Upper lobe of left lung (tissue), 6 donors: ENCODE measurements around the gene FUT6. TPM values are rescaled to one million over a fixed set of nuclear protein-coding genes. Genes with fewer than 3 reads are reported as not detected.

Source experiments
- ATAC-seq, 2 donors: fragments of 200-7000 bp; cut with Tn5 transposase; one replicate each; pipeline ENCODE4 v1.9.1; 2022; ENCODE audit warnings: mild to moderate bottlenecking in 2 of 2, moderate library complexity in 2 of 2; ENCODE audit not compliant: low FRiP score in 2 of 2
- DNase-seq, 2 donors: peaks; one replicate each; pipeline ENCODE4 v3.0.0-alpha.2; 2019 to 2020
- H3K27ac ChIP-seq, 4 donors: fragments of 200-600 bp; sonication (generic); one replicate each; pipeline ENCODE4 v1.5.1; 2016 to 2019
- H3K27me3 ChIP-seq, 4 donors: fragments of 200-600 bp; sonication (generic); one replicate each; pipeline ENCODE4 v1.5.1; 2017 to 2019
- H3K36me3 ChIP-seq, 4 donors: fragments of 200-600 bp; sonication (generic); one replicate each; pipeline ENCODE4 v1.5.1; 2016 to 2019
- H3K4me1 ChIP-seq, 4 donors: fragments of 200-600 bp; sonication (generic); one replicate each; pipeline ENCODE4 v1.5.1; 2018 to 2019
- H3K4me3 ChIP-seq, 4 donors: fragments of 200-600 bp; sonication (generic); one replicate each; pipeline ENCODE4 v1.5.1; 2017 to 2019; ENCODE audit warnings: mild to moderate bottlenecking in 2 of 4, moderate library complexity in 1 of 4
- H3K9me3 ChIP-seq, 4 donors: fragments of 200-600 bp; sonication (generic); one replicate each; pipeline ENCODE4 v1.5.1; 2018 to 2019
- CTCF ChIP-seq, 6 experiments: fragments of 450-650 bp in 4 of 6; fragments of 200-600 bp in 2 of 6; sonication (generic) in 2 of 6; IDR thresholded peaks; one replicate each; pipeline ENCODE4 v1.5.1; 2016 to 2019; ENCODE audit warnings: antibody characterized with exemption in 6 of 6
- EP300 ChIP-seq, 4 donors: sonication (generic); formaldehyde crosslinking; IDR thresholded peaks; one replicate each; pipeline ENCODE4 v1.5.1; 2017; ENCODE audit warnings: antibody characterized with exemption in 4 of 4, control low read depth in 2 of 4
- POLR2A ChIP-seq, 4 donors: fragments of 450-650 bp; IDR thresholded peaks; one replicate each; pipeline ENCODE4 v1.5.1; 2016 to 2017; ENCODE audit warnings: antibody characterized with exemption in 4 of 4, mild to moderate bottlenecking in 2 of 4
- POLR2AphosphoS5 ChIP-seq, 2 donors: sonication (generic); formaldehyde crosslinking; IDR thresholded peaks; one replicate each; pipeline ENCODE4 v1.5.1; 2017; ENCODE audit warnings: antibody characterized with exemption in 2 of 2
- WGBS, 2 donors: methylation state at CpG; one replicate each; pipeline ENCODE4 v1.1.5; 2017 to 2018; 5-methylcytosine and 5-hydroxymethylcytosine counted together
- total RNA-seq, 6 donors: library from RNA; depleted of rRNA in 4 of 6; stranded (reverse); fragments of >200 nt in 4 of 6; gene quantifications; one replicate each; pipeline versions ENCODE4 v1.1.0 to v1.2.1, GENCODE V29; 2016 to 2021
- donor health status: DM: no; HTN: no; CAD: no; lungs with moderate emphysema.
- donor health status: DM: no; HTN: yes; CAD: no; lungs with severe emphysema.

The FUT6 gene
- total RNA-seq, 6 donors from 2014 or later, result 0.30 to 3.6 (median 0.82) TPM

DNA sequence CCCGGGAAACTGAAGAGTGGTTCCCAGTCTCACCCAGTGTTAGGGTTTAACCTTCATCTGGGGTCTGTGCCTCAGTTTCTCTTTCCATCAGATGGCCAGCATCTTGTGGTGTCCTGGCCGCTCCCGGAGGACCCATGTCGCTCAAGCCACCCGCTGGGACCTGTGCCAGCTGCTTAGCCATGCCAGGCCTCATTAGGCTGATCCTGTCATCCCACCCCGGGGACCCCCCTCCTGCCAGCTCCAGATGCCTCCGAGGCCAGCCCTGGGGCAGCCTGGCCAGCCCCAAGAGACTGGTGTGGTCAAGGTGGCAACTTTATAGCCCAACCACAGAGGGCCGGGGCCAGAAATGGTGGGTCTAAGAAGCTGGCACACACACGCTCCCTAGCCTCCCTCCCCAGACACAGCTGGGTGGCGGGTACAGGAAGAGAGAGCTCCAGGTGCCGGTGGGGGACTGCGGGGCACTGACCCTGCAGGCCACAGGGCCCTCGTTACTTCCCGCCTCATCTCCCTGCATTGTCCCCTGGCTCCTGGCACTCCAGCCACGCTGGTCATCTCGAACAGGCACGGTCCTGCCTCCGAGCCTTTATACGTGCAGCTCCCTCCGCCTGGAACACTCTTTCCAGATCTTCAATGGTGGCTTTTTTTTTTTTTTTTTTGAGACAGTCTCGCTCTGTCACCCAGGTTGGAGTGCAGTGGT, 31.2 kb downstream of the FUT6 start:
- ATAC-seq (no peak), DNase-seq (no peak)
- Histone ChIP-seq H3K27ac (no peak overlapping the region), H3K27me3 (peaks cover 0 to 17% (median 8%) of the 10 kb centered on the region in 4 donors), H3K36me3 (no peaks in the 10 kb centered on the region), H3K9me3 (no peaks in the 10 kb centered on the region), H3K4me3 (no peak overlapping the region), H3K4me1 (peaks cover 13 to 25% (median 17%) of the 10 kb centered on the region in 4 donors)
- TF ChIP-seq EP300 (IDR thresholded peaks at IDR 0.05), result no peak
- no peak for TF ChIP-seq POLR2AphosphoS5 (IDR thresholded peaks at IDR 0.05)
- TF ChIP-seq CTCF (IDR thresholded peaks at IDR 0.05), result no peak
- WGBS, 2 donors, result 85 to 89% methylated on average over 17 to 20 of the region's 21 CpGs

GRCh38 chr19:5806905-5807304, 32.6 kb downstream of the FUT6 start:
- Histone ChIP-seq H3K9me3 (no peaks in the 10 kb centered on the region), H3K27ac (no peak overlapping the region), H3K36me3 (no peaks in the 10 kb centered on the region), H3K4me3 (no peak overlapping the region), H3K4me1 (peaks cover 17 to 34% (median 19%) of the 10 kb centered on the region in 4 donors), H3K27me3 (peaks cover 0 to 24% (median 10%) of the 10 kb centered on the region in 4 donors)
- TF ChIP-seq CTCF (IDR thresholded peaks at IDR 0.05) (no peak), EP300 (IDR thresholded peaks at IDR 0.05) (no peak), POLR2A (IDR thresholded peaks at IDR 0.05) (no peak), POLR2AphosphoS5 (IDR thresholded peaks at IDR 0.05) (no peak)
- no peak for DNase-seq
- 89 to 99% methylated on average over 5 of the region's 5 CpGs for WGBS, 2 donors
- no peak for ATAC-seq

- Histone ChIP-seq H3K27ac (peak overlapping the region in 1 of 4 donors; percentile 34), H3K36me3 (no peaks in the 10 kb centered on the region), H3K9me3 (no peaks in the 10 kb centered on the region), H3K4me1 (peaks cover 17 to 36% (median 19%) of the 10 kb centered on the region in 4 donors), H3K27me3 (peaks cover 0 to 29% (median 11%) of the 10 kb centered on the region in 4 donors), H3K4me3 (peak overlapping the region in 1 of 4 donors; percentile 47)
- no peak for DNase-seq
- TF ChIP-seq EP300 (IDR thresholded peaks at IDR 0.05), result no peak
- no peak for TF ChIP-seq POLR2AphosphoS5 (IDR thresholded peaks at IDR 0.05)
- peak in 1 of 6 experiments; percentile 17 for TF ChIP-seq CTCF (IDR thresholded peaks at IDR 0.05)
- no peak for ATAC-seq
- 37 to 46% methylated on average over 6 of the region's 6 CpGs for WGBS, 2 donors
Measured at GRCh38 chr19:5806133-5806489, 33.4 kb downstream of the FUT6 start.

DNA sequence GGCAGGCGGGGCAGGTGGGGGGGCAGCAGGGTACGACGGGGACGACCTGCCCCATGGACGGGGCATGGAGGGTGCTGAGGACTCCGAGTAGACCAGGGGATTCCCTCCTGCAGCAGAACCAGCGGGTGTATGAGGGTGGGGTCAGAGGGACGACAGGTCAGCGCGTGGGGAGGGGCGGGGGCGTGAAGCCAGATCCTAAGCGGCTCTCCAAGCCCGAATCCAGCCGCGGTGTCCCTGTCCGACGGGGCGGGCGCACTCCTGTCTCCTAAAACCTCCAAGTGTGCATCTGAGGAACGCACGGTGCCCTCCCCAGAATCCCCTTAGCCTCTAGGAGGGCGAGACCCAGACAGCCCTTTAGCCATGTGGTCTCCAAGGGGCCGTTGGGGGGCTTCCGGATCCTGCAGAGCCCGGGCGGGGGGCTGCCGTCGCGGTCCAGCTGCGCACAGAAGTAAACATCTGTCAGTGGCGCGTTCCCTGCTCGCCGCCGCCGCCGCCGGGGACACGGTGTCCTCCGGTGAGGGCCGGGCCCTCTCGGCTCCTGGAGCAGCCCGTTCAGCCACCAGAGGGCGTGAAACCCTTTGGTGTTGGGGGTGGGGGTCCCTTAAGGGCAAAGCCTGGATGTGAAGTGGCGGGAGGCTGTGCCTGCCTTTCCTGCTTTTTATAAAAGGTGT, 33.9 kb downstream of the FUT6 start:
- ATAC-seq (peak in 1 of 2 donors; percentile 25), DNase-seq (peak; percentile 76 to 90)
- Histone ChIP-seq H3K4me3 (peak overlapping the region in 3 of 4 donors; percentile 35 to 47 (median 42)), H3K27ac (peak overlapping the region; percentile 32 to 47 (median 34)), H3K9me3 (no peaks in the 10 kb centered on the region), H3K36me3 (no peaks in the 10 kb centered on the region), H3K27me3 (peaks cover 0 to 29% (median 12%) of the 10 kb centered on the region in 4 donors), H3K4me1 (peaks cover 17 to 36% (median 19%) of the 10 kb centered on the region in 4 donors)
- 3% methylated on average over 15 of the region's 46 CpGs; no CpG with 5 or more reads in 1 of the 2 donors for WGBS, 2 donors
- no peak for TF ChIP-seq POLR2AphosphoS5 (IDR thresholded peaks at IDR 0.05)
- no peak for TF ChIP-seq POLR2A (IDR thresholded peaks at IDR 0.05)
- peak; percentile 50 to 87 (median 74) for TF ChIP-seq CTCF (IDR thresholded peaks at IDR 0.05)
- peak in 1 of 4 donors; percentile 37 for TF ChIP-seq EP300 (IDR thresholded peaks at IDR 0.05)
